D341Med (cell line): ENCODE measurements around the gene TBL2.
"Not testable (repeated sequence)": the region's sequence is repeated elsewhere in the genome, so short reads cannot be mapped to it uniquely, and the experiment has no call there.

Experiments used
- DNase-seq: peaks from one replicate; pipeline ENCODE4 v3.0.0; 2012; ENCODE audit warnings: low spot score

TBL2 gene

GRCh38 chr7:73606801-73607691 is 28.7 kb upstream of the TBL2 start:
- DNase-seq: peak; percentile 91

- no peak for DNase-seq
These were observed 27.3 kb upstream of the TBL2 start for GRCh38 chr7:73605601-73606220.

GRCh38 chr7:73602721-73603651 is 24.6 kb upstream of the TBL2 start:
- DNase-seq: no peak

- no peak for DNase-seq
These were observed 21.5 kb upstream of the TBL2 start for GRCh38 chr7:73599916-73600315.

- DNase-seq: no peak
These were observed 20.9 kb upstream of the TBL2 start for GRCh38 chr7:73599151-73599882.

GRCh38 chr7:73597978-73598782 is 19.8 kb upstream of the TBL2 start:
- DNase-seq: no peak

- no peak for DNase-seq
These were observed 18.0 kb upstream of the TBL2 start for GRCh38 chr7:73596191-73597065.

- no peak for DNase-seq
These were observed 17.0 kb upstream of the TBL2 start for GRCh38 chr7:73595358-73595757.

- no peak for DNase-seq
These were observed 15.0 kb upstream of the TBL2 start for GRCh38 chr7:73593207-73594045.

GRCh38 chr7:73586911-73587310 is 8.5 kb upstream of the TBL2 start:
- no peak for DNase-seq

GRCh38 chr7:73585196-73585595 is 6.8 kb upstream of the TBL2 start:
- DNase-seq: no peak

- DNase-seq: no peak
These were observed 4.4 kb upstream of the TBL2 start for GRCh38 chr7:73582664-73583202.

- not testable (repeated sequence) for DNase-seq
These were observed 2.6 kb upstream of the TBL2 start for GRCh38 chr7:73581006-73581405.

GRCh38 chr7:73577627-73578341 is 595 bp downstream of the TBL2 start:
- DNase-seq: no peak

GRCh38 chr7:73573791-73574190 is 4.6 kb downstream of the TBL2 start:
- no peak for DNase-seq

- DNase-seq: no peak
These were observed 5.1 kb downstream of the TBL2 start for GRCh38 chr7:73573276-73573675.

GRCh38 chr7:73572767-73573186 is 5.6 kb downstream of the TBL2 start:
- no peak for DNase-seq

- DNase-seq: no peak
These were observed 7.4 kb downstream of the TBL2 start for GRCh38 chr7:73570977-73571376.
